Keratinocyte (primary cell): Measurements from ENCODE around the gene CELF2. TPM values are rescaled to one million over a fixed set of nuclear protein-coding genes. Genes with fewer than 3 reads are reported as not detected.

Source experiments
- DNase-seq: peaks from one replicate; pipeline ENCODE4 v3.0.0-alpha.2; 2011; ENCODE audit warnings: low read depth, missing footprints, low spot score
- FAIRE-seq: peaks from 2 replicates; lab custom pipeline; 2011; peaks lifted over from hg19 to GRCh38; lab: Jason Lieb, UNC
- H2AFZ ChIP-seq: 2 replicates; pipeline ENCODE4 v1.6.0; 2012; ENCODE audit warnings: low read length, control low read depth, inconsistent platforms; ENCODE audit not compliant: control insufficient read depth
- H3K27ac ChIP-seq: 2 replicates; pipeline ENCODE4 v1.5.1; 2011; ENCODE audit warnings: low read length; ENCODE audit not compliant: control insufficient read depth, insufficient read depth
- H3K27me3 ChIP-seq: 3 replicates; pipeline ENCODE4 v1.6.0; 2011; ENCODE audit warnings: low read length; ENCODE audit not compliant: control insufficient read depth, insufficient read depth; ENCODE audit errors: extremely low read depth
- H3K36me3 ChIP-seq, 2 experiments: 2 replicates in 1 of 2; 3 replicates in 1 of 2; pipeline ENCODE4 v1.5.1; 2011; ENCODE audit warnings: low read length in 2 of 2, mild to moderate bottlenecking in 1 of 2; ENCODE audit not compliant: control insufficient read depth in 2 of 2, insufficient read depth in 2 of 2; ENCODE audit errors: extremely low read depth in 1 of 2
- H3K4me1 ChIP-seq: 3 replicates; pipeline ENCODE4 v1.5.1; 2011; ENCODE audit warnings: low read length; ENCODE audit not compliant: control insufficient read depth, insufficient read depth; ENCODE audit errors: extremely low read depth
- H3K4me2 ChIP-seq: 3 replicates; pipeline ENCODE4 v1.6.0; 2011; ENCODE audit warnings: low read depth, low read length; ENCODE audit not compliant: control insufficient read depth, insufficient read depth; ENCODE audit errors: extremely low read depth
- H3K4me3 ChIP-seq, 3 experiments: fragments of 200-600 bp in 1 of 3; sonication (generic) in 1 of 3; 2 replicates in 2 of 3; 3 replicates in 1 of 3; pipeline ENCODE4 v1.5.1; 2011 to 2016; ENCODE audit warnings: low read length in 3 of 3, mild to moderate bottlenecking in 3 of 3, control low read depth in 2 of 3, inconsistent platforms in 1 of 3, low read depth in 1 of 3, mixed read lengths in 1 of 3, mixed run types in 1 of 3, moderate library complexity in 1 of 3; ENCODE audit not compliant: control insufficient read depth in 2 of 3, insufficient read depth in 2 of 3; ENCODE audit errors: extremely low read depth in 1 of 3
- H3K79me2 ChIP-seq: 2 replicates; pipeline ENCODE4 v1.6.0; 2012; ENCODE audit warnings: low read length; ENCODE audit not compliant: control insufficient read depth, insufficient read depth
- H3K9ac ChIP-seq: 3 replicates; pipeline ENCODE4 v1.6.0; 2011; ENCODE audit warnings: low read length; ENCODE audit not compliant: control insufficient read depth, insufficient read depth; ENCODE audit errors: extremely low read depth
- H3K9me1 ChIP-seq: 3 replicates; pipeline ENCODE4 v1.6.0; 2011; ENCODE audit warnings: low read length; ENCODE audit not compliant: control insufficient read depth, insufficient read depth; ENCODE audit errors: extremely low read depth
- H3K9me3 ChIP-seq: 2 replicates; pipeline ENCODE4 v1.5.1; 2012; ENCODE audit warnings: low read depth, low read length; ENCODE audit not compliant: control insufficient read depth
- H4K20me1 ChIP-seq: 3 replicates; pipeline ENCODE4 v1.6.0; 2011; ENCODE audit warnings: low read length; ENCODE audit not compliant: control insufficient read depth, insufficient read depth; ENCODE audit errors: extremely low read depth
- EZH2 ChIP-seq: IDR thresholded peaks from one replicate; pipeline ENCODE4 v1.6.1; 2012; ENCODE audit warnings: inconsistent platforms, mild to moderate bottlenecking, low read length, moderate library complexity
- dilution Hi-C: fragments of 300-500 bp; cut with MboI; formaldehyde crosslinking; loops from one replicate; pipeline ENCODE4 v1.7.0; 2020; ENCODE audit warnings: low sequenced_read_pairs; ENCODE audit not compliant: extremely low pct_ligation_motif_present
- polyA plus RNA-seq, 5 experiments: library from polyadenylated mRNA; depleted of rRNA in 3 of 5; stranded (reverse) in 3 of 5; stranded (forward) in 1 of 5; unstranded in 1 of 5; fragments of >200 nt; gene quantifications; 1 replicate in 1 of 5; 2 replicates in 3 of 5; 3 replicates in 1 of 5; pipeline versions ENCODE4 v1.2.1 to v1.2.3, GENCODE V29; 2011 to 2012; ENCODE audit warnings: missing spikeins in 2 of 5, low read depth in 1 of 5, low replicate concordance in 1 of 5
- TF ChIP-seq, protein P1 (sequence below), 3 experiments: IDR thresholded peaks in 1 of 3; conservative IDR thresholded peaks in 1 of 3; optimal IDR thresholded peaks in 1 of 3; 2 replicates in 2 of 3; 3 replicates in 1 of 3; pipeline versions ENCODE3 to v1.5.1; 2011; ENCODE audit warnings: low read length in 3 of 3, mild to moderate bottlenecking in 3 of 3, moderate library complexity in 2 of 3, control low read depth in 1 of 3, inconsistent platforms in 1 of 3; ENCODE audit not compliant: insufficient read depth in 2 of 3; ENCODE audit errors: extremely low read depth in 1 of 3

The CELF2 gene
- polyA plus RNA-seq, 1 donor (not counting 4 experiments of a cell fraction or from before 2014, with no cell fraction given): 9.8 TPM

DNA sequence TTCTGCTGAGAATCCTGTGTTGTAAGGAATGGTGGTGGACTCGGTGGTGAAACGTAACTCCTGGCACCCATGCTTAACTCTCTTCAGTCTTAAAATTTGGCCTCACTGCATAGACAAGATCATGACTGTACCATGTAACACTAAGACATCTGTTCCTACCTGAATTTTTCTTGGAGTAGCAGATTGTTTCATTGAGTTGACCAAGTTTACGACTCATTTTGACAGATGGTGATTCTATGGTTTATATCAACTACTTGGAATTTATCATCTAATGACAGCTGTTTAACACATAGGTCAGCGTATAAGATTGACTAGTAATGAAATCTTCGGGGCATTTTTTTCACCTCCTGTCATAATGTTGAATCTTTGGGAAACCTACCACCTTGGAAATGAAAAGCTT, 184.2 kb downstream of the CELF2 start:
- dilution Hi-C loops: no loop called here
- FAIRE-seq: no peak
- TF ChIP-seq EZH2: no peak
- TF ChIP-seq, protein P1, sequence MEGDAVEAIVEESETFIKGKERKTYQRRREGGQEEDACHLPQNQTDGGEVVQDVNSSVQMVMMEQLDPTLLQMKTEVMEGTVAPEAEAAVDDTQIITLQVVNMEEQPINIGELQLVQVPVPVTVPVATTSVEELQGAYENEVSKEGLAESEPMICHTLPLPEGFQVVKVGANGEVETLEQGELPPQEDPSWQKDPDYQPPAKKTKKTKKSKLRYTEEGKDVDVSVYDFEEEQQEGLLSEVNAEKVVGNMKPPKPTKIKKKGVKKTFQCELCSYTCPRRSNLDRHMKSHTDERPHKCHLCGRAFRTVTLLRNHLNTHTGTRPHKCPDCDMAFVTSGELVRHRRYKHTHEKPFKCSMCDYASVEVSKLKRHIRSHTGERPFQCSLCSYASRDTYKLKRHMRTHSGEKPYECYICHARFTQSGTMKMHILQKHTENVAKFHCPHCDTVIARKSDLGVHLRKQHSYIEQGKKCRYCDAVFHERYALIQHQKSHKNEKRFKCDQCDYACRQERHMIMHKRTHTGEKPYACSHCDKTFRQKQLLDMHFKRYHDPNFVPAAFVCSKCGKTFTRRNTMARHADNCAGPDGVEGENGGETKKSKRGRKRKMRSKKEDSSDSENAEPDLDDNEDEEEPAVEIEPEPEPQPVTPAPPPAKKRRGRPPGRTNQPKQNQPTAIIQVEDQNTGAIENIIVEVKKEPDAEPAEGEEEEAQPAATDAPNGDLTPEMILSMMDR (optimal IDR thresholded peaks at IDR 0.05 in 1 of 3, IDR thresholded peaks at IDR 0.05 in 1 of 3, conservative IDR thresholded peaks at IDR 0.05 in 1 of 3; ENCODE audit: extremely low read depth in 1 of 3, insufficient read depth in 2 of 3, low read length in 3 of 3): no peak

DNA sequence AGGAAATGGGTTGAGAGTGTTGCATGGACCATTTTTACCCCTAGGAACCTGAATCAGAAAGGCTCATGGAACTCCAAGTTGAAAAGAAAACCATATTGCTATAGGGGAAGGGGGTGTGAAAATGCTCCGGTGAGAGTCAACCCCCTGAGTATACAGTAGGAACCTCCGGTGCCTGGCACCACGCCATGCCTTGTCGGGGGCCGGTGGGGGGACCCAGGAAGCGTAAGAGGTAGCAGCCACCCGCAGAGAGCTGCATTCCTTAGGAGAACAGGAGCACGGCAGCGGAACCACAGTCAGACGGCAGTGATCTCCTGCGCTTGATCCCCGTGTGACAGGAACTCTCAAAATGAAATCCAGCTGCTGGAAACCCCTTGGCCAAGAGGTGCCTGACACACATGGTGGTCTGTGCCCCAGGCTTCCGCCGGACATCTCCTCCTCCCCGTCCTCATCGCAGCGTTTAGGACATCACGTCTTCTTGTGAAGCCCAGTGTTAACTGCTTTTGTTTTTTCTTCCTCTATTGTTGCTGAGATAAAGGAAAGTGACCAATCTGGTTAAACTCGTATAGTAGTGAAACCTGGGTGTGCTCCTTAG, 186.8 kb downstream of the CELF2 start:
- no peaks in the 10 kb centered on the region for H4K20me1 ChIP-seq
- no peak overlapping the region for H3K4me2 ChIP-seq
- no peak overlapping the region for H2AFZ ChIP-seq
- no peaks in the 10 kb centered on the region for H3K36me3 ChIP-seq
- no peak for FAIRE-seq
- H3K27ac ChIP-seq: no peak overlapping the region
- TF ChIP-seq, protein P1 (optimal IDR thresholded peaks at IDR 0.05 in 1 of 3, IDR thresholded peaks at IDR 0.05 in 1 of 3, conservative IDR thresholded peaks at IDR 0.05 in 1 of 3; ENCODE audit: extremely low read depth in 1 of 3, insufficient read depth in 2 of 3, low read length in 3 of 3): no peak
- no peak for TF ChIP-seq EZH2
- H3K9me1 ChIP-seq: no peaks in the 10 kb centered on the region
- no peak overlapping the region for H3K9ac ChIP-seq
- no peaks in the 10 kb centered on the region for H3K4me1 ChIP-seq
- no peaks in the 10 kb centered on the region for H3K9me3 ChIP-seq
- no peaks in the 10 kb centered on the region for H3K79me2 ChIP-seq
- dilution Hi-C loops: no loop called here
- no peak overlapping the region for H3K4me3 ChIP-seq
- H3K27me3 ChIP-seq: no peaks in the 10 kb centered on the region
- no peak for DNase-seq

More for the DNA sequence above, 184.2 kb downstream of the CELF2 start:
- H3K4me3 ChIP-seq: no peak overlapping the region
- no peak overlapping the region for H3K9ac ChIP-seq
- H3K79me2 ChIP-seq: no peaks in the 10 kb centered on the region
- H3K4me2 ChIP-seq: no peak overlapping the region
- no peaks in the 10 kb centered on the region for H3K27me3 ChIP-seq
- no peaks in the 10 kb centered on the region for H3K9me1 ChIP-seq
- no peak overlapping the region for H2AFZ ChIP-seq
- H3K4me1 ChIP-seq: no peaks in the 10 kb centered on the region
- no peak for DNase-seq
- H4K20me1 ChIP-seq: no peaks in the 10 kb centered on the region
- no peaks in the 10 kb centered on the region for H3K9me3 ChIP-seq
- no peak overlapping the region for H3K27ac ChIP-seq
- H3K36me3 ChIP-seq: no peaks in the 10 kb centered on the region
